GM12878 (cell line): ENCODE data around the gene INCA1.

Experiments
- CBFB ChIP-seq: IDR thresholded peaks from 2 replicates; pipeline ENCODE4 v1.6.1; 2016; ENCODE audit warnings: antibody characterized with exemption, low read depth
- HCFC1 ChIP-seq: fragments of 150-350 bp; IDR thresholded peaks from 2 replicates; pipeline ENCODE4 v1.6.1; 2014; ENCODE audit warnings: low read length
- NFIC ChIP-seq: IDR thresholded peaks from 2 replicates; pipeline ENCODE4 v1.6.1; 2012; ENCODE audit warnings: low read depth, mild to moderate bottlenecking, inconsistent platforms, low read length, moderate library complexity
- SP1 ChIP-seq: IDR thresholded peaks from one replicate; pipeline ENCODE4 v1.6.1; 2011; ENCODE audit warnings: low read depth, low read length
- TCF7 ChIP-seq: IDR thresholded peaks from 2 replicates; pipeline ENCODE4 v1.6.1; 2014; ENCODE audit warnings: antibody characterized with exemption, borderline replicate concordance
- YY1 ChIP-seq: IDR thresholded peaks from 2 replicates; pipeline ENCODE4 v1.6.1; 2011; ENCODE audit warnings: low read depth, mild to moderate bottlenecking, low read length
- ZBED1 ChIP-seq: IDR thresholded peaks from 2 replicates; pipeline ENCODE4 v1.6.1; 2016; ENCODE audit warnings: borderline replicate concordance
- TF ChIP-seq, protein P1 (sequence below), 3 experiments: IDR thresholded peaks in 2 of 3; conservative IDR thresholded peaks in 1 of 3; 2 replicates each; pipeline ENCODE4 v1.5.1; 2011; ENCODE audit warnings: low read depth in 3 of 3, low read length in 3 of 3, mild to moderate bottlenecking in 3 of 3, control low read depth in 2 of 3, moderate library complexity in 2 of 3, inconsistent platforms in 1 of 3, mixed read lengths in 1 of 3; ENCODE audit not compliant: control insufficient read depth in 2 of 3, insufficient read depth in 1 of 3; ENCODE audit errors: extremely low read depth in 1 of 3

DNA sequence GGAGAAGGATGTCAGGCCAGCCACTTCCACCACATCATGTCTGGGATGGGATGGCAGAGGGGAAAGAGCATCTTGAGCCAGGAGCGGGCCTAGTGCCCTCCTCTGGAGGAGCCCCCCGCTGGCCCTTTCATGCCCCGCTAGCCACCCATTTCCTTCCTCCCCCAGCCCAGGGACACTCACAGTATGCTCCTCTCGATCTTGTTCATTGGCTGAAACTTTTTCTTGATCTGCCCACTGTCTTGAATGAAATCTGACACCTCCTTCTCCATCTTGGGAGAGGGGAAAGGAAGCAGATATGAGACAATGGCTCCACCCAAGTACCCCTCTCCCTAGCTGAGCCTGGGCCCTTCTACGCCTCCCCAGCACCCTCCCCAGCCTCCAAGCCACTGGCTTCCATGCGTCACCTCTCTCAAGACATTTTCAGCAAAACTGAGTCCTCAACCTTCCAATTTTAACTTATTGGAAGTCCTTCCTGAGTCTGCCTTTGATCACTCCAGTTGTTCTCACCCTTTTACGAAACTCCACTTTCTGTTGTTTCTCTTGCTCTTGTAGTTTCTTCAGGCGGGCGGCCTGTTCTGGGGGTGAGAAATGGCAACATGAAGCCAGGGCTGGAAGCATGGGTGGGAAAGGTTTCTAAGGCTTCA lies 36.9 kb downstream of the INCA1 start:
- TF ChIP-seq HCFC1 (no peak), NFIC (no peak), YY1 (no peak), TCF7 (no peak), ZBED1 (no peak), SP1 (no peak), CBFB (no peak)
- TF ChIP-seq, protein P1, sequence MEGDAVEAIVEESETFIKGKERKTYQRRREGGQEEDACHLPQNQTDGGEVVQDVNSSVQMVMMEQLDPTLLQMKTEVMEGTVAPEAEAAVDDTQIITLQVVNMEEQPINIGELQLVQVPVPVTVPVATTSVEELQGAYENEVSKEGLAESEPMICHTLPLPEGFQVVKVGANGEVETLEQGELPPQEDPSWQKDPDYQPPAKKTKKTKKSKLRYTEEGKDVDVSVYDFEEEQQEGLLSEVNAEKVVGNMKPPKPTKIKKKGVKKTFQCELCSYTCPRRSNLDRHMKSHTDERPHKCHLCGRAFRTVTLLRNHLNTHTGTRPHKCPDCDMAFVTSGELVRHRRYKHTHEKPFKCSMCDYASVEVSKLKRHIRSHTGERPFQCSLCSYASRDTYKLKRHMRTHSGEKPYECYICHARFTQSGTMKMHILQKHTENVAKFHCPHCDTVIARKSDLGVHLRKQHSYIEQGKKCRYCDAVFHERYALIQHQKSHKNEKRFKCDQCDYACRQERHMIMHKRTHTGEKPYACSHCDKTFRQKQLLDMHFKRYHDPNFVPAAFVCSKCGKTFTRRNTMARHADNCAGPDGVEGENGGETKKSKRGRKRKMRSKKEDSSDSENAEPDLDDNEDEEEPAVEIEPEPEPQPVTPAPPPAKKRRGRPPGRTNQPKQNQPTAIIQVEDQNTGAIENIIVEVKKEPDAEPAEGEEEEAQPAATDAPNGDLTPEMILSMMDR (IDR thresholded peaks at IDR 0.05 in 2 of 3, conservative IDR thresholded peaks at IDR 0.05 in 1 of 3; ENCODE audit: control insufficient read depth in 2 of 3, extremely low read depth in 1 of 3, insufficient read depth in 1 of 3, low read depth in 3 of 3, low read length in 3 of 3) = no peak
